ENCODE data around the gene RAPGEF4.
A peak's percentile ranks its signal among the peaks of the same experiment; 100 is the strongest.

RAPGEF4 gene

DNA sequence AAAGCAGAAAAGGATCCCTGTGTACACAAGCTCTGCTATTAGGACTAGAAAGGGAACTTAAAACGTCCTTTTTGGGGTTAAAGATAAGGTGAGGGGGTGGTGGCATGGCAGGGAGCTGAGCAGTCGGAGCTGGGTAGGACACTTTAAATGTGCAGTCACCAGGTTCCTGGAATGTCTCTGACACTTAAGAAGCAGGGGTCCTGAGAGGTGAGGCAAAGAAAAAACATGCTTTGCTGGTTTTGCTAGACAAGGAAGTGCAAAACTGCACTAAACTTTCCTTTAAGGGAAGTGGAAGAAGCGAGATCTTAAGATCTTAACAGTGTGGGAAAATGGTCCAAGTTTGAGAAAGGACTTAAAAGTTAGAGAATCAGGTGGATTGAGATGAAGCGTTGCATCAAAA, 240.5 kb downstream of the RAPGEF4 start:
- DNase-seq = no peak

- DNase-seq = no peak
Observed at GRCh38 chr2:172976816-172977215, 241.2 kb downstream of the RAPGEF4 start.

DNA sequence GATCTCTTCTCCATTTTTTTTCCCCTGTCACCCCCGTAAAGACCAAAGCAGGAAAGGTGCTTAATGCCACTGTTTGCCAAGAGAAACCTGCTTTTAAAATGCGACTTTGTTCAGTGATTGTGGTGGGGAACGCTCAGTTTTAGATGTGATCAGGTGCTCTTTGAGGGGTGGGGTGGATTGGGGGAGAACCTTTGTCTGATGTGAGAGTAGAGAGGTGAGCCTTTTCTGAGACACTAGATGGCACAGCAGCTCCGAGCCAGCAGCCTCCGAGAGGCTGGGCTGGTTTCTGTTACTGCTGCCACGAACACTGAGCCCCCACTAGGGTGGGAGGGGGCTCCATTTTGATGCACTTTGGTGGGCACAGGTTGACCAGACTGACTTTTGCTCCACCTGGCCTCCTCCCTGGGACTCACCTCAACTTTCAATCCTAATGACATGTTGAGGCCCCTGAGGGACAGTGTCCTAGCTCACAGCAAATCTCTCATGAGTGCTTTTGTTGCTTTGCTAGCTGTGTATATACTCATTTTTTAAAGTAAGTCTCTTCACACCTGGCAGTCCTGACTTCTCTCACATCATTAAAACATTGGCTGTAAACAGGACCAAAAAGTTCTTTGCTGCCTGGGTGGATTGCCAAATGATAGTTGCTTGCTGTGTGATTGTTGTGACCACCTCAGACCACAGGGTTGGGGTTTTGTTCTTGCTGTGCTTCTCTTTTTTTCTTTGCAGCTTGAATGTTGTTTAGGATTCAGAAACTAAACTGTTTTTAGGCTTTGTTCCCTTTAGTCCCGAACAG, 241.8 kb downstream of the RAPGEF4 start:
- DNase-seq = no peak

DNA sequence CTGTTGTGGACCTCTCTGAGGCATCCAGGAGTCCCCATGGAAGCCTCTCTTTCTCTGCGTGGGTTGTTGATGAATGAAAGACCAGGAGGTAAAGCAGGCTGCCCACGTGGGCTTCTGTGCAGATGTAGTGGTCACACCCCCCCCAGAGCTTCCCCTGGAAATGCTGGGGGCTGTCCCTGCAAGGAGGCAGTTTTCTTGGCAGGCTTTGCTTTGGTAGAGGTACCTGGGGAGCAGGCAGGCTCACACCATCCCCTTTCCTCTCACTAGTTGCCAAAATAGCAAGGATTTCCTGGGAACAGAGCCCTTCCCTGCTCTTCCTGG, 242.4 kb downstream of the RAPGEF4 start:
- no peak for DNase-seq

GRCh38 chr2:172985139-172985892, 249.7 kb downstream of the RAPGEF4 start:
- DNase-seq = no peak

DNA sequence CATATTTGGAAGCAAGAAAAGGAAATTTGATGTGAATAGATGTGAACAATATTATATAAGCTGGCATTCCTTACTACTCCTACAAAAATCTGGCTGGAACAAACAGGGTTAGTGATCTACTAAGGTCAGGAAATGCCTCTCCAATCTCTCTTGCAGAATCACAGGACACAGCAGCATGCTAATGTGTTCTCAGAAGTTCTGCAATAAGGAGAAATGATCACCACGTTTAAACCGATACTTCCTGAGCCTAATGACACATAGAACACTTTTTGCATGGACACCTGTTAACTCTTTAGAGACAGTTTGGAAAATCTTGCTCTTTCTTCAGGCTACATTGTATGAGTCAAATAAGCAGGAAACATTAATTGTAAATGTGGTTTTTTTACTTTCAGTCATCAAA, 250.4 kb downstream of the RAPGEF4 start:
- DNase-seq = no peak

- no peak for DNase-seq
Observed at GRCh38 chr2:172988728-172989127, 253.1 kb downstream of the RAPGEF4 start.

GRCh38 chr2:172991031-172991430, 255.4 kb downstream of the RAPGEF4 start:
- peak; percentile 24 for DNase-seq

DNA sequence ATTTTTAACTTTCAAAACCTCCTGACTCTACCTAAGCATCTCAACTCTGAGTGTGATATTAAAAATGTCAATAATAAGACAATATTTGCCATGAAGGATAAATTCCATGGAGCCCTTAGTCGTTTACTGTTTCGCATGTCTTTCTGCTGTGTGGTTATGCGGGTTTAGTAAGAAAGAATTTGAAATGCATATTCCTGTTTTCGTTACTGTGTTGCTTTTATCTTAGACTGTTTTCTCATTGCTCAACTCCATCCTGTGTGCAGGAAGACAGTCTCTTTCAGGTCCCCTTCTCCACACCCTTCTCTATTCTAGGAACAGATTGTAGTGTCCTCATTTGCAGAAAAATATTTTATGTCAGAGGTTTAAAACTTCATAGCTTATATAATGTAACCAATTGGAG, 257.5 kb downstream of the RAPGEF4 start:
- no peak for DNase-seq

- DNase-seq = peak; percentile 51
Observed at GRCh38 chr2:172993931-172994717, 258.5 kb downstream of the RAPGEF4 start.

DNA sequence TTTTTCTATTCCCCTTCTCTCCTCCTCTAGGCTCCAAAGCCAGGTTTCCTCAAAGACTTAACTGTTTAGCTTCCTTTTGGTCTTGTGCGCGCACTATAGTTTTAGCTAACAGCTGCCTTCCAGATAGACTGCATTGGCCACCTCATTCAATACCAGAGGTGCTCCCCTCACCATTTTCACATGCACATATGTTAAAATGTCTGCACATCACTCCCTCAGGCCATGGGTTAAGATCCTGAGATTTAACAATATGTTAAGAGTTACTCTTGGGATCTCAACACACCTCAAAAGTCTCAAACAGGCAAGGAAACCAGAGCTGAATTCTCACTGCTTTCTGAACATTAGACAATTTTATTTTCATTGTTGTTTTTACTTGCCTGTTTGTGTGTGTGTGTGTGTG, 259.2 kb downstream of the RAPGEF4 start:
- DNase-seq = peak; percentile 8

- no peak for DNase-seq
Observed at GRCh38 chr2:172995323-172996244, 259.9 kb downstream of the RAPGEF4 start.

GRCh38 chr2:172996387-172996961, 260.8 kb downstream of the RAPGEF4 start:
- DNase-seq = no peak

- no peak for DNase-seq
Observed at GRCh38 chr2:172997031-172997430, 261.4 kb downstream of the RAPGEF4 start.

DNA sequence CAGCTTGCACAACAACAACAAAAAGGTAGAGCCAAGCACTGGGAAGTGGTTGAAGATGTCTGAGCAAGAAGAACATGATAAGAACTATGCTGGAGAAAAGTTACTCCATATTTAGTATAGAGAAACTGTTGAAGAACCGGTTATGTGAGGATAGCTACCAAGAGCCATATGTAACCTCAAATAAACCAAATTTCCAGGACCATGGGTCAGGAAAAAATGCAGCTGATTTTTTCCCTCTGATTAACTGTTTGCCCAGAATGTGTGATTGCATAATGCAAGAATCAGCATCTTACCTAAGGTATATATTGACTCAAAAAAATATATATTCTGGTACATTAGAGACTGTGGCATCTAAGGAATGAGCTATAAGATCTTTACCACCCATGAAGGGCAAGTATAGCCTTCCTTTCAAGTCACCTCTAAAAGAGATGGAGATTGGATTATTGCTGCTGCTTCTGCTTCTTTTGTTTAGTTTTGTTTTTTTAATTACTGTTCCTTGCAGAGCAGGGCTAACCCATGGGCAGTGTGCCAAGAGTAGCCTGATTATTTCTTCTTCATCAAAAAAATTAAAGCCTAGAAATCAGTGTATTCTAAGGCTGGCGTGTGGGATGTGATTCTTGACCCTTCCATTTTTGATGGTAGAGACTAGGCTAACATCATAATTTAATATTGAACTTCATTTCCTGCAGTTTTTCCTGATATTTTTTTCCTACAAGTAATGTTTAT, 263.1 kb downstream of the RAPGEF4 start:
- DNase-seq = peak; percentile 50

DNA sequence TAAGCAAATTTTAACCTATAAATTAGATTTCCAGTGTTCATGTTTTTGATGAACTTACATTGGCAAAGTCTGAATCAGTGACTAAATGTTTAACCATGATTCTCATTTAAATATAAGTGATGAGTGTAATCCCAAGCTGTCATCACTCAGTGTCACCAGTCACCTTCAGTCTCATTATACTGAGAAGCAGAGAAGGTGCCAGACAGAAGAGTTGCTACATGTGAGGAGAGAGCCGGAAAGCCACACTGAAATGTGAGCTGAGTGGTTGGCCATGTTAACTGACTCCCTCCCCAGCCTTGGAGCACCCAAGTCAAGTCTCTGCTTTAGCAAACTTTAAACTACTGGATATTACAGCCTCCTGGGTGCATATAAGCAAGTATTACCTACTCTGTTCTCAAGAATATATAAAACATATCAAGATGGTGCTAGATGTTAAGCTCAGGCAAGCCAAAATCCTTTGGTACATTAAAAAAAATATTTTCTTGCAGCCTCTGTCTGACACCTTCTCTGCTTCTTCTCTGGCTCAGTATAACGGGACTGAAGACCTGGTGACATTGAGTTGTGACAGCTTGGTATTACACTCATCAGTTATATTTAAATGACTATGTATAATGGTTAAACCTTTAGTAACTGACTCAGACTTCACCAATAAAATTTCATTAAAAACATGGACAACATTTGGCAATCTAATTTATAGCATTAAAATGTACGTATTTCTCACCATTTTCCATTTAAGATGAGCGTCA, 264.2 kb downstream of the RAPGEF4 start:
- peak; percentile 3 for DNase-seq

GRCh38 chr2:173001664-173002604, 266.3 kb downstream of the RAPGEF4 start:
- DNase-seq = no peak

GRCh38 chr2:173002751-173003541, 267.3 kb downstream of the RAPGEF4 start:
- no peak for DNase-seq

DNA sequence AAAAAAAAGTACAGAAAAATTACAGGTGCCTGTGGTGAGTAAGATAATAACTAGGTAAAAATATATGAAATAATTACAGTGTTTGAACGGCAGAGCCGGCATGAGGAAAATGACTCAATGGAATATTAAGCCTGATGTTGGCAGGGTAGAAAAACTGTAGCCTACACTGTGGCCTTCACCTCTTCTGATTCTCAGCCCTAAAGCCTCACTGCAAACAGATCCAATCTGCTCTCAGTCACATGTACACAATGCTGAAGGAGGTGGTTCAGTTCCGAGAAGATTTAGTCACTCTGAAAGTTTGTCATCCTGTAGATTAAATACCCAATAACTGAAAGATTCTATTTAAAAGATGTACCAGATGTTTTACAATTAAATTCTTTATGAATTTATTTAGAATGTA, 273.1 kb downstream of the RAPGEF4 start:
- peak; percentile 48 for DNase-seq

All from NCI-H69 (cell line).